A673 (cell line): Measurements from ENCODE around the gene BBX. TPM values are rescaled to one million over a fixed set of nuclear protein-coding genes. Genes with fewer than 3 reads are reported as not detected.

Source experiments
- BruUV-seq: library from RNA; stranded (reverse); fragments of 400-500 nt; replicated peaks from 2 replicates; lab custom pipeline; 2021; lab: Mats Ljungman, UMichigan
- CTCF ChIA-PET: fragments of 300-600 bp; sonication (Branson Sonifier 250); formaldehyde crosslinking; loops from one replicate; lab custom pipeline; 2022; ENCODE audit warnings: antibody characterized with exemption; lab: Charles Lee
- POLR2A ChIA-PET: fragments of 300-600 bp; sonication (Branson Sonifier 250); formaldehyde crosslinking; loops from one replicate; lab custom pipeline; 2022; ENCODE audit warnings: antibody characterized with exemption; ENCODE audit not compliant: low non-redundant PET; lab: Charles Lee
- DNase-seq: peaks from one replicate; pipeline ENCODE4 v3.0.0-alpha.2; 2015; ENCODE audit warnings: low spot score
- H3K27ac ChIP-seq: fragments of 200-600 bp; sonication (generic); 2 replicates; pipeline ENCODE4 v1.5.1; 2016; ENCODE audit warnings: mixed run types, low read depth, mild to moderate bottlenecking, mixed read lengths, antibody characterized with exemption, low read length; ENCODE audit not compliant: poor library complexity, severe bottlenecking
- H3K27me3 ChIP-seq: fragments of 200-600 bp; sonication (generic); replicated peaks from 2 replicates; pipeline ENCODE4 v1.6.1; 2017; ENCODE audit warnings: mixed run types, low read depth, mild to moderate bottlenecking, mixed read lengths, antibody characterized with exemption, low read length; ENCODE audit not compliant: insufficient read depth, poor library complexity
- H3K36me3 ChIP-seq: fragments of 200-600 bp; sonication (generic); 2 replicates; pipeline ENCODE4 v1.6.1; 2016; ENCODE audit warnings: mixed run types, mild to moderate bottlenecking, mixed read lengths, antibody characterized with exemption, low read length; ENCODE audit not compliant: insufficient read depth, poor library complexity, severe bottlenecking
- H3K4me1 ChIP-seq: fragments of 200-600 bp; sonication (generic); 2 replicates; pipeline ENCODE4 v1.6.1; 2017; ENCODE audit warnings: mixed run types, mild to moderate bottlenecking, mixed read lengths, antibody characterized with exemption, low read length; ENCODE audit not compliant: insufficient read depth, poor library complexity, severe bottlenecking
- H3K4me3 ChIP-seq: fragments of 200-600 bp; sonication (generic); 2 replicates; pipeline ENCODE4 v1.5.1; 2016; ENCODE audit warnings: low read depth, mixed run types, mild to moderate bottlenecking, mixed read lengths, low read length; ENCODE audit not compliant: poor library complexity, severe bottlenecking
- H3K9me3 ChIP-seq: fragments of 200-600 bp; sonication (generic); 2 replicates; pipeline ENCODE4 v1.6.1; 2016; ENCODE audit warnings: mixed run types, low read depth, mild to moderate bottlenecking, mixed read lengths, antibody characterized with exemption, low read length; ENCODE audit not compliant: poor library complexity, severe bottlenecking
- EZH2 ChIP-seq: fragments of 200-600 bp; sonication (generic); IDR thresholded peaks from 2 replicates; pipeline ENCODE4 v1.6.1; 2017; ENCODE audit warnings: borderline replicate concordance, low read depth, mild to moderate bottlenecking, mixed read lengths, antibody characterized with exemption, low read length; ENCODE audit not compliant: poor library complexity, severe bottlenecking
- intact Hi-C: fragments of 100-400 bp; cut with micrococcal nuclease; formaldehyde crosslinking; loops from one replicate; pipeline ENCODE4 v1.10.0; 2022; ENCODE audit not compliant: unreplicated experiment
- total RNA-seq: library from RNA; stranded (reverse); gene quantifications from 2 replicates; pipeline ENCODE4 v1.2.3, GENCODE V29; 2021
- TF ChIP-seq, protein P1 (sequence below): fragments of 300-800, 200-600 bp; sonication (generic); conservative IDR thresholded peaks from 2 replicates; pipeline ENCODE4 v1.5.1; 2017; ENCODE audit warnings: low read depth, mild to moderate bottlenecking, antibody characterized with exemption, low read length, moderate library complexity, mixed read lengths

BBX gene
- total RNA-seq, 1 experiment from 2014 or later: 28.9 TPM

DNA sequence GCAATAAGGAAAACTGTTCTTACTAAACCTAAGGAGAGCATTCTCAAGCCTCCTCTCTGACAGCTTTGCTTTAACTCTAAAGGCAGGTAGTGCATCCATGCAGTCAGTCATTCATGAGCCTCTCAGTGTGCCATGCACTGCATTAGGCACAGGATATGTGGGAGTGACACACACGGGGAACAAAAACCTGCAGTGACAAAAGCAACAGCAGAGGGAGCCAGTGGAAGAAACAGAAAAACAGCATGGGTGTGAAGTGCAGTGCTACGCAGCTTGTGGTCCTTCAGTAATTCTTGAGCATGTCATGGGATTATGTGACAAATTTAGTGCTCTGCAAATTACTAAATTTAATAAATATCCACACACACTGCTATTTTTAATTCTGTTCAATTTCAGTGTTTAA lies 230.7 kb downstream of the BBX start:
- Histone ChIP-seq H3K27me3 (no peaks in the 10 kb centered on the region), H3K4me1 (no peaks in the 10 kb centered on the region), H3K36me3 (no peaks in the 10 kb centered on the region), H3K9me3 (no peaks in the 10 kb centered on the region), H3K4me3 (no peak overlapping the region), H3K27ac (no peak overlapping the region)
- DNase-seq: peak; percentile 68
- intact Hi-C loops: loop anchor here (10.0 kb wide), 1 partner anchor 179 kb away; no protein-coding TSS in a partner anchor
- BruUV-seq: no TSS peak
- TF ChIP-seq EZH2: no peak
- TF ChIP-seq, protein P1, sequence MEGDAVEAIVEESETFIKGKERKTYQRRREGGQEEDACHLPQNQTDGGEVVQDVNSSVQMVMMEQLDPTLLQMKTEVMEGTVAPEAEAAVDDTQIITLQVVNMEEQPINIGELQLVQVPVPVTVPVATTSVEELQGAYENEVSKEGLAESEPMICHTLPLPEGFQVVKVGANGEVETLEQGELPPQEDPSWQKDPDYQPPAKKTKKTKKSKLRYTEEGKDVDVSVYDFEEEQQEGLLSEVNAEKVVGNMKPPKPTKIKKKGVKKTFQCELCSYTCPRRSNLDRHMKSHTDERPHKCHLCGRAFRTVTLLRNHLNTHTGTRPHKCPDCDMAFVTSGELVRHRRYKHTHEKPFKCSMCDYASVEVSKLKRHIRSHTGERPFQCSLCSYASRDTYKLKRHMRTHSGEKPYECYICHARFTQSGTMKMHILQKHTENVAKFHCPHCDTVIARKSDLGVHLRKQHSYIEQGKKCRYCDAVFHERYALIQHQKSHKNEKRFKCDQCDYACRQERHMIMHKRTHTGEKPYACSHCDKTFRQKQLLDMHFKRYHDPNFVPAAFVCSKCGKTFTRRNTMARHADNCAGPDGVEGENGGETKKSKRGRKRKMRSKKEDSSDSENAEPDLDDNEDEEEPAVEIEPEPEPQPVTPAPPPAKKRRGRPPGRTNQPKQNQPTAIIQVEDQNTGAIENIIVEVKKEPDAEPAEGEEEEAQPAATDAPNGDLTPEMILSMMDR: peak; percentile 64
- ChIA-PET CTCF (no interaction called here), POLR2A (no interaction called here)

DNA sequence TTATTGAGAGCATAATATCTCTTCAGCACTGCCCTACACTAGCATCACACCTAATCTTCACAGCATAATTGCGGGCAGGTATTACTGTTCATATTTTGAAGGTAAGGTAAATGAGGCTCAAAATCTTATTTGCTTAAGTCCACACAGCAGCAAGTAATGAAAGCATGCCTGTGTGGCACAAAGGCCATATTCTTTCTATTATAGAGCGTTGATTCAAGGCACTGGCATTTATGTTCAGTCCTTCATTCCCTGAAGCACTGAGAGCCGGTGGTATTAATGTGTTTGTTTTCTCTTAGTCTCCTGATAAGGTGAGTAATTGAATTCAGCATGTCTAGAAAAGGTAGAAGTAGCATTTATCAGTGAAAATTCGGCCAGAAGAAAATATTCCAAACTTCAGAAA lies 231.2 kb downstream of the BBX start:
- POLR2A ChIA-PET: no interaction called here
- Histone ChIP-seq H3K27me3 (no peaks in the 10 kb centered on the region), H3K4me1 (no peaks in the 10 kb centered on the region), H3K9me3 (no peaks in the 10 kb centered on the region), H3K4me3 (no peak overlapping the region), H3K36me3 (no peaks in the 10 kb centered on the region), H3K27ac (no peak overlapping the region)
- intact Hi-C loops: loop anchor here (10.0 kb wide), 1 partner anchor 179 kb away; no protein-coding TSS in a partner anchor
- CTCF ChIA-PET: interaction anchor here (0.6 kb wide), 1 partner anchor 172 kb away, joined by 3 read pairs; no protein-coding TSS in a partner anchor
- BruUV-seq: no TSS peak
- TF ChIP-seq EZH2: no peak
- TF ChIP-seq, protein P1: no peak
- no peak for DNase-seq

DNA sequence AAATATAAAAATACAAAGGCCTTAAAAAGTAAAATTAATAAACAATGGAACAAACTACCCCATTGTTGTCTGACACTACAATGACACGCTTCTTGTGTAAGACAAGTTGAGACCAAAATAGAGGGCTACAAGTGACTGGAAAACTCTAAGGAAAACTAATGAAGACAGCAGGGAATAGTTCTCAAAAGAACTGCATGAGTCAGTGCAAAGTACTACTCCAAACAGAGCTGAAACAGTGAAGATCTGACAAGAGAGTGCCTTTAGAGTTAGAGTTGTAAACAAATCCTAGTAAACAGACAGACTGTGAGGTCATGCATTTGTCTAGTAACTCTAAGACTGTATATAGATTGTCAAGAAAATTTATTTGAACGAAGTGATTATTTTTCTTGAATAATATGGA lies 233.9 kb downstream of the BBX start:
- Histone ChIP-seq H3K4me3 (no peak overlapping the region), H3K9me3 (no peaks in the 10 kb centered on the region), H3K27me3 (no peaks in the 10 kb centered on the region), H3K36me3 (no peaks in the 10 kb centered on the region), H3K27ac (no peak overlapping the region), H3K4me1 (no peaks in the 10 kb centered on the region)
- TF ChIP-seq, protein P1: no peak
- no peak for TF ChIP-seq EZH2
- CTCF ChIA-PET: no interaction called here
- intact Hi-C loops: loop anchor here (10.0 kb wide), 1 partner anchor 182 kb away; no protein-coding TSS in a partner anchor
- no TSS peak for BruUV-seq
- POLR2A ChIA-PET: no interaction called here
- DNase-seq: no peak
